Osteocyte (in vitro differentiated cells): Measurements from ENCODE around the gene CEP20. TPM values are rescaled to one million over a fixed set of nuclear protein-coding genes. Genes with fewer than 3 reads are reported as not detected.

Source experiments
- DNase-seq: peaks from one replicate; pipeline ENCODE4 v3.0.0; 2021; ENCODE audit warnings: mixed read lengths; ENCODE audit not compliant: unreplicated experiment; ENCODE audit errors: extremely low spot score
- H3K27ac Mint-ChIP-seq: one replicate; pipeline ENCODE4 v1.8.0; 2021; ENCODE audit warnings: mild to moderate bottlenecking, mixed read lengths; ENCODE audit not compliant: unreplicated experiment
- H3K27me3 Mint-ChIP-seq: one replicate; pipeline ENCODE4 v1.8.0; 2021; ENCODE audit warnings: mixed read lengths; ENCODE audit not compliant: unreplicated experiment
- H3K36me3 Mint-ChIP-seq: one replicate; pipeline ENCODE4 v1.8.0; 2021; ENCODE audit warnings: mixed read lengths; ENCODE audit not compliant: unreplicated experiment
- H3K4me1 Mint-ChIP-seq: one replicate; pipeline ENCODE4 v1.8.0; 2021; ENCODE audit warnings: mixed read lengths; ENCODE audit not compliant: unreplicated experiment
- H3K4me3 Mint-ChIP-seq: one replicate; pipeline ENCODE4 v1.8.0; 2021; ENCODE audit warnings: mild to moderate bottlenecking, moderate library complexity, mixed read lengths; ENCODE audit not compliant: unreplicated experiment
- H3K9me3 Mint-ChIP-seq: one replicate; pipeline ENCODE4 v1.8.0; 2021; ENCODE audit warnings: mixed read lengths; ENCODE audit not compliant: unreplicated experiment
- total RNA-seq: library from RNA; stranded (reverse); gene quantifications from 2 replicates; pipeline ENCODE4 v1.2.1, GENCODE V29; 2021
- TF ChIP-seq, protein P1 (sequence below): fragments of 200-600 bp; sonication (generic); IDR thresholded peaks from 2 replicates; pipeline ENCODE4 v1.5.0; 2021; ENCODE audit warnings: antibody characterized with exemption, mild to moderate bottlenecking, moderate library complexity

Gene CEP20
- total RNA-seq, 1 donor from 2014 or later = 24.3 TPM

DNA sequence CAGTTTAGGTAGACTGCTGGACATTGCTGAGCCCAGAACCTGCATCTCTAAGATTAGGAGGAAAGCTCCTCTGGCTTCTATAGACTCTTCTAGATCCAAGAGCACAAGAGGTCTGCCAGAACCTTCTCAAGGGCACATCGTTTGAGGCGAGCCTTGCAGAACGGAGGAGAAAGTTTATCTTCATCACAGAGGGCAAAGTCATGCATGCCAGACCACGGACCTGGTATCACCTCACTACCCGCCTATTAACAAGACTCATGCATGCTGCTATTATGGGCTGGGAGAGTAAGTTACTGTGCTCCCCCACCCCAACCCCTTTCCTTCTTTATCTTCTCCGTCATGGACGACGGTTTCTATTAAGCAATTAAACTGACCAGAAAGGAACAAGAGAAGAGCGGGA, 54.9 kb downstream of the CEP20 start:
- Mint-ChIP-seq H3K9me3 (no peaks in the 10 kb centered on the region), H3K27me3 (peaks cover 7% of the 10 kb centered on the region), H3K4me3 (no peak overlapping the region), H3K27ac (no peak overlapping the region), H3K4me1 (peaks cover 9% of the 10 kb centered on the region), H3K36me3 (no peaks in the 10 kb centered on the region)
- TF ChIP-seq, protein P1, sequence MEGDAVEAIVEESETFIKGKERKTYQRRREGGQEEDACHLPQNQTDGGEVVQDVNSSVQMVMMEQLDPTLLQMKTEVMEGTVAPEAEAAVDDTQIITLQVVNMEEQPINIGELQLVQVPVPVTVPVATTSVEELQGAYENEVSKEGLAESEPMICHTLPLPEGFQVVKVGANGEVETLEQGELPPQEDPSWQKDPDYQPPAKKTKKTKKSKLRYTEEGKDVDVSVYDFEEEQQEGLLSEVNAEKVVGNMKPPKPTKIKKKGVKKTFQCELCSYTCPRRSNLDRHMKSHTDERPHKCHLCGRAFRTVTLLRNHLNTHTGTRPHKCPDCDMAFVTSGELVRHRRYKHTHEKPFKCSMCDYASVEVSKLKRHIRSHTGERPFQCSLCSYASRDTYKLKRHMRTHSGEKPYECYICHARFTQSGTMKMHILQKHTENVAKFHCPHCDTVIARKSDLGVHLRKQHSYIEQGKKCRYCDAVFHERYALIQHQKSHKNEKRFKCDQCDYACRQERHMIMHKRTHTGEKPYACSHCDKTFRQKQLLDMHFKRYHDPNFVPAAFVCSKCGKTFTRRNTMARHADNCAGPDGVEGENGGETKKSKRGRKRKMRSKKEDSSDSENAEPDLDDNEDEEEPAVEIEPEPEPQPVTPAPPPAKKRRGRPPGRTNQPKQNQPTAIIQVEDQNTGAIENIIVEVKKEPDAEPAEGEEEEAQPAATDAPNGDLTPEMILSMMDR = no peak
- DNase-seq = no peak

DNA sequence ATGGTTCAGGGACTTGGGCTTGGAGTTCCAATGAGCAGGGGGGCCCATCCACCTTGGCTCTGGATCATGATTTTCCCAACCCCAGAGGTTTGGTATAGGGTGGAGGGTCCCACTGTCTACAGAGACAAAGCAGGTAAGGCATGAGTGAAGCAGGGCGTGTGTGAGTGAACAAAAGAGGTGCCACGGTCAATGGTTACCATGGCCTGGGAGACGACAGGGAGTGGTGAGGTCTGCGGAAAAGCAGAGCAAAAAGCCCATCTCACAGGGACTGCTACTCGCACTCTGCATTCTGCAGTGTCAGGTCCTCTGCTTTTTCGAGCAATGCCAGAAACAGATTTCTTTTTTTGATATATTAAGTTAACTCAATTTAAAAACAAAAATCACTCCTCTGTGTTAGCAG, 56.2 kb downstream of the CEP20 start:
- no peak for DNase-seq
- Mint-ChIP-seq H3K36me3 (no peaks in the 10 kb centered on the region), H3K27ac (no peak overlapping the region), H3K9me3 (no peaks in the 10 kb centered on the region), H3K27me3 (peaks cover 7% of the 10 kb centered on the region), H3K4me3 (no peak overlapping the region), H3K4me1 (peaks cover 9% of the 10 kb centered on the region)
- TF ChIP-seq, protein P1 = no peak

DNA sequence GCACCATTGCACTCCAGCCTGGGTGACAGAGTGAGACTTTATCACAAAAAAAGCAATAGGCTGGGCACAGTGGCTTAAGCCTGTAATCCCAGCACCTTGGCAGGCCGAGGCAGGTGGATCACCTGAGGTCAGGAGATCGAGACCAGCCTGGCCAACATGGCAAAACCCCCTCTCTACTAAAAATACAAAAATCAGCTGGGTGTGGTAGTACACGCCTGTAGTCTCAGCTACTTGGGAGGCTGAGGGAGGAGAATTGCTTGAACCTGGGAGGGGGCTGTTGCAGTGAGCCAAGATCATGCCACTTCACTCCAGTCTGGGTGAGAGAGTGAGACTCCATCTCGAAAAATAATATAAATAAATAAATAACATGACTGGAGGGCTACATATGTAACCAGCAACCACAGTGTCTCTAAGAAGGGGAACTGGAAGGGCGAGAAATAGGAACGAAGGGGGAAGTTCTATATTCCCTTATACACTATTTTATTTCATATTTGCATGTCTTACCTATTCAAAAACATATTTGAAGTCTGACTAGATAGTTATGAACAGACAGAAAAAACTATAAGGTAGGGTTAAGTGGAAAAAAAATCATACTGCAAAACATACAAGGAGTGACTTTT, 57.5 kb downstream of the CEP20 start:
- H3K9me3 Mint-ChIP-seq = no peaks in the 10 kb centered on the region
- DNase-seq = no peak
- H3K4me3 Mint-ChIP-seq = no peak overlapping the region
- H3K4me1 Mint-ChIP-seq = peaks cover 9% of the 10 kb centered on the region
- no peaks in the 10 kb centered on the region for H3K36me3 Mint-ChIP-seq
- no peak overlapping the region for H3K27ac Mint-ChIP-seq
- TF ChIP-seq, protein P1 = no peak
- H3K27me3 Mint-ChIP-seq = peaks cover 7% of the 10 kb centered on the region

DNA sequence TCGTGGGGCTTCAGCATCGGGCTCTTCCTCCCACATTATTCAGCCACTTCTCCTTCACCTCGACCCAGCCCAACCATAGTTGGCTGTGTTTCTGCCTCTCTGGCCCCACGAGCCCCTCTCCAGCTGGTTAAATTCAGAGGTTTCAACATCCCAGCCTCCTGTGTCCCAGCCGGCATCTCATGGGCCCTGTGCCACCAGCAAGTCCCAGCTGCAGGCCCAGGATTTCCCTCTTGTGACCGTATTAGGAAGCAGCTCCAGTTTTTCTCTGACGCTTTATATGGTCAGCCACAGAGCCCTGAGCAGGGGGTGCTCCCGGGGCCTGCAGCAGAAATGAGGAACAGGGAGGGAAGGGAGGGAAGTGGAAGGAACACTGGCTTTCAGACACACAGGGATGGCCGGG, 58.9 kb downstream of the CEP20 start:
- no peak for DNase-seq
- TF ChIP-seq, protein P1 = no peak
- peak overlapping the region; percentile 63 for H3K27ac Mint-ChIP-seq
- H3K4me1 Mint-ChIP-seq = peaks cover 3% of the 10 kb centered on the region
- no peaks in the 10 kb centered on the region for H3K9me3 Mint-ChIP-seq
- peaks cover 11% of the 10 kb centered on the region for H3K27me3 Mint-ChIP-seq
- H3K4me3 Mint-ChIP-seq = no peak overlapping the region
- H3K36me3 Mint-ChIP-seq = no peaks in the 10 kb centered on the region

DNA sequence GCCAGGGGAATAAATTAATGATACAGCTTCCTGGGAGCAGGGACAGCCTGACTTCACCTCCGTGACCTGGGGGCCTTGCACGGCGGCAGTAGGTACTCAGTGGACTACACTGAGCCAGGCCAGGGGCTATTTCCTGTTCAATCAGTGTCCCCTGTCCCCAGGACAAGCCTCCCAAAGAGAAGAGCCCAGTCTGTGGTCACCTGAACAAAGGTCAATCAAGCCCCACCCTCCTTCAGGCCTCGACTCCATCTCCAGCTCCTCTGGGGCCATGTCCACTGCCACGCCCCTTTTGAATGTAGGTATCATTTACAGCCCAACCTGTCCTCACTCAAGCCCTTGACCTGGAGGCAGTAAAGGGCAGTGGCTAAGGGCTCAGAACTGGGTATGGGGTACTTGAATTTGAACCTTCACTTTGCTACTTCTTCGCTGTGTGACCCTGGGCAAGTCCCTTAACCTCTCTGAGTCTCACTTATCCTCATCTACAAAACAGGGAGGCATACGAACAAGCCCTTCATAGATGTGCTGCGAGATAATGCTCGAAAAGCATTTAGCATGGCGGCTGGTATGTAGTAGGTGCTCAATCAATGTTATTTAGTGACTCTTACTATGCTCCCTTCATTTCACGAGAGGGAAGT, 60.6 kb downstream of the CEP20 start:
- H3K4me3 Mint-ChIP-seq = no peak overlapping the region
- H3K4me1 Mint-ChIP-seq = peaks cover 3% of the 10 kb centered on the region
- H3K36me3 Mint-ChIP-seq = no peaks in the 10 kb centered on the region
- H3K27ac Mint-ChIP-seq = no peak overlapping the region
- TF ChIP-seq, protein P1 = no peak
- no peak for DNase-seq
- H3K9me3 Mint-ChIP-seq = no peaks in the 10 kb centered on the region
- peaks cover 4% of the 10 kb centered on the region for H3K27me3 Mint-ChIP-seq
